NK-92 treated with Interleukin-12 subunit alpha and Interleukin-12 subunit beta, amount 100 ng/mL, for 24 hours (cell line): Measurements from ENCODE around the gene KCNIP4.
"Not testable (repeated sequence)": the region's sequence is repeated elsewhere in the genome, so short reads cannot be mapped to it uniquely, and the experiment has no call there.

Source experiments
- DNase-seq: peaks from one replicate; lab custom pipeline; 2025; lab: John Stamatoyannopoulos, UW

The KCNIP4 gene

GRCh38 chr4:21366312-21366711 is 582.3 kb downstream of the KCNIP4 start:
- DNase-seq, result no peak

DNA sequence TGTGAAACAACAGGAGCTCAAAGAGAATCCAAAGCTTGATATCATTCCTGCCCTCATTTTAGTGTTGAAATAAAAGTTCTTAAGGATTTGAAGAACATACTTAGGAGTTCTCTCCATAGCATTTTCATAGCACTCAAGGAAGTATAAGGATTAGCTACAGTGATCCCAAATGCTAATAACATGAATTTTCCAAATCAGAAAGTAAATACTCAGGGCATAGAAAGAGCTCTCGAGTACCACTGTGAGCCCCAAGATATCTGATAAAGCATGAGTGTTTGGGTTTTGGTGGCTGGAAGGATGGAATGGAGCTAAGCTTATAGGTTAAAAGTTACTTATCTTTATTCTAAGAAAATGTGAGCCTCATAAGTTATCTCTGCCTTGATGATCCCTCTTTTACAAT is 584.9 kb downstream of the KCNIP4 start:
- no peak for DNase-seq

- not testable (repeated sequence) for DNase-seq
Measured at GRCh38 chr4:21352354-21352753, 596.2 kb downstream of the KCNIP4 start.

DNA sequence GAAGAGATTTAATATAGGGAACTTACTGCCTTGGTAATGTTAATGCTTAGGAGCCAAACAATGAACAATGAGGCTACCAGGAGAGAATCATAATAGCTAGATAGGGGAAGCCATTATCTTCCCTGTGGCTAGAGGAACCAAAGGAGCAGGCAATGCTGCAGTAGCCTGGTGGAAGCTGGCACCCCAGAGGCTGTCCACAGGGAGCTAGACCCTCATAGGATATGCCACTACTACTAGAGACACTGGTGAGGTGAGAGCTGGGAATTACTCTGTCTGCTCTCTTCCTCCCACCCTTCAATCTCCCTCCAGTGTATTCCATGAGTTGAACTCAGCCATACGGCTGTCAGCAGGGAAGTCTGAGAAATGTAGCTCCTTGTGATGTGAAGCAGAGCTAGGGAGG is 601.4 kb downstream of the KCNIP4 start:
- DNase-seq, result no peak

DNA sequence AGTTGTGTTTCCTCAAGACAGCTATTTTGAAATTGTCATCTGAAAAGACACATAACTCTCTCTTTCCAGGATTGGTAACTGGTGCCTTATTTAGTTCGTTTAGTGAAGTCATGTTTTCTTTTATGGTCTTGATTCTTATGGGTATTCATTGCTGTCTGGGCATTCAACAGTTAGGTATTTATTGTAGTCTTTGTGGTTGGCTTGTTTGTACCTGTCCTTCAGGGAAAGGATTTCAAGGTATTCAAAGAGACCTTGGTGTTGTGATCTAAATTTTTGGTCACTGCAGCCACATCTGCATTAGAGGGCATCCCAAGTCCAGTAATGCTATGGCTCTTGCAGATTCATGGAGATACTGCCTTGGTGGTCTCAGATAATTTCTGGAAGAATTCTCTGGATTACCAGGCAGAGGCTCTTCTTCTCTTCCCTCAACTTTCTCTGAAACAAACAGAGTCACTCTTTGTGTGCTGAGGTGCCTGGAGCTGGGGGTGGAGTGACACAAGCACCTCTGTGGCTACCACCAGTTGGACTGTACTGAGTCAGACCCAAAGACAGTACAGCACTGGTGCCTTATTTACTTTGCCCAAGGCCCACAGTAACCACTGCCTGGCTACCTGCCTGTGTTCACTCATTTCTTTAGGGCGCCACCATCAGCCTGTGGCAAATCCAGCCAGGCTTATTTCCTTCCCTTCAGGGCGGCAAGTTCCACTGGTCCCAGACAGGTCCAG is 620.4 kb downstream of the KCNIP4 start:
- DNase-seq, result no peak

DNA sequence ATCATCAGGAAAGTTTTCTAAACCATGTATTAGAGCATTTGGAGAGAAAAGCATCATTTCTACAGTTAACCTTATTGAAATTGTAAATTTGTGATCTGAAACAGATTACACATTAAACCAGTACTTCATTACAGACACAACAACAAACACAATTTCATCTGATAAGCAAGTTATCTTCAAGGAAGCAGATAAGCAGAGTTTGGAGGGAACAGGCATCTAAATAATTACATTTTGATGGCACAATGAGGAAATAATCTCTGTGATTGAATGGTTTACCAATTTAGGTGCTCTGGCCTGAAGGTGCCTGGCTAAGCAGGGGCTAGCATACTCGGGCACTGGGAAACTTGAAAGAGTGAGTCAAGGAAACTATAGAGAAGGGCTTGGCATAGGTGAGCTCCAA is 628.5 kb downstream of the KCNIP4 start:
- no peak for DNase-seq

DNA sequence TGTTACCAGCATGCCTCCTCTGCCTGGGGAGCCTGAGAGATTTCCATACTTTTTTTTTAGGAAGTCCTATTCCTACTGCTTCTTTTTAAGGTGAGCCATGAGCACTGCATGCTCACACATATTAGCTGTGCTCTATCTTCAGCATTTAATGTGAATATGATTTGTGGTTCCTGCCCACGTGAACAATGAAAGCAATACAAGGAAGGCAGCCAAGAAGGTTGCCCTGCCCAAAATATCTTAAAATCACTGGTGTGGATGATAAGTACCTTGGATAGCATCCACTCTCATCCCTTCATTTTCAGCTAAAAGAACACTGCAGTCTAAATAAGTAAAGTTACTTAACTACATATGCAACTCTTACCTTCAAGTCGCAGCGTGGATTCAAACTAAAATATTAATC is 640.9 kb downstream of the KCNIP4 start:
- DNase-seq, result no peak

GRCh38 chr4:21304540-21304887 is 644.1 kb downstream of the KCNIP4 start:
- no peak for DNase-seq

DNA sequence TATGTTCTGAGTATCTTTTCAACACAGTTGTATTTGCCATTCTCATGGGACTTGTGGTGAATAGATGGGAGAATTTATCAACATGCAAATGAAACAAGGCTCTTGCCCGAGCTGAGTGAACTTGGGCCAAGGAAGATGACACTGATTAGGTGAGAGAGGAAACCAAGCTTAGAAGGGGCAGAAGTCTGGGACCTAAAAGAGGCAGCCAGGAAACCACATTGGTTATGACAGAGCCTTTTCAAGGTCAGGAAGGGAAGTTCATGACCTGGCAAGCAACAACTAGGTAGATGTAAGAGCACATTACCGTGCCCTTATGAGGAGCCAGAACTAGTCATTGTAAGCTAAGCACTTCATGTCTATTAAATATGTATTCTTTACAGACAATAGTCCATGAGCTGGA is 658.0 kb downstream of the KCNIP4 start:
- peak; percentile 15 for DNase-seq

DNA sequence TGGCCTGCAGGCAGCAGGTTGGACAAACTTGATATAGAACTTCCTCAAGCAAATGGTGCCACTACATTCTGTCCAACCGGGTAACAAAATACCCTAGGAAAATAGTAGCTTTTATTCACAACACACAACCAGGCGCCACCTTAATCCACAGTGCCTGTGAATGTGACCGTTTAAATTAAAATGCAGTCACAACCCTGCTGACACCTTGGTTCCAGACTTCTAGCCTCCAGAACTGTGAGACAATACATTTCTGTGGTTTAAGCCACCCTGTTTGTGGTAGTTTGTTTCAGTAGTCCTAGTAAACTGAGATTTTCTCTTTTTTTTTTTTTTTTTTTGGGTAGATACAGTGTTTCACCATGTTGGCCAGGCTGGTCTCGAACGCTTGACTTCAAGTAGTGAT is 672.5 kb downstream of the KCNIP4 start:
- no peak for DNase-seq

- DNase-seq, result no peak
Measured at GRCh38 chr4:21271439-21272052, 677.0 kb downstream of the KCNIP4 start.

GRCh38 chr4:21248331-21248730 is 700.2 kb downstream of the KCNIP4 start:
- DNase-seq, result no peak

GRCh38 chr4:21242163-21242562 is 706.4 kb downstream of the KCNIP4 start:
- no peak for DNase-seq

GRCh38 chr4:21226637-21227538 is 721.7 kb downstream of the KCNIP4 start:
- DNase-seq, result no peak

GRCh38 chr4:21211846-21212245 is 736.7 kb downstream of the KCNIP4 start:
- DNase-seq, result no peak

DNA sequence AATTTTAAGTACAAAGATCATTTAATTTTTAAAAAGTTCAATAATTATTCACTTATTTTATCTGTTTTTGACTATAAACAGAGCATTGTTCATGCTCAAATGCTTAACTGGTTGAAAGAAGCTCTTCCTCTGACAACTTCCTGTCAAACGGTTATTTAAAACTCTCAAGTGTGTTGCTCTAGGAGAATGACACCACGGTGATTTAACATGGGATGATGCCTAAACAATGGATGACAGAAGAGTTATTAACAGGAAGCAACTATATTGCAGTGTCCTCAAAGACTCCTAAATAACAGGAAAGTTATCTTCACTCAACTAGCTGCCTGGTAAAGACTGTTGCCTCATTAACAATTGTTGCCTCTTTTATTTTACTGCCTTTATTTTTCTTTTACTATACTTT is 738.7 kb downstream of the KCNIP4 start:
- DNase-seq, result no peak

GRCh38 chr4:21205821-21206531 is 742.6 kb downstream of the KCNIP4 start:
- no peak for DNase-seq

GRCh38 chr4:21203416-21203815 is 745.2 kb downstream of the KCNIP4 start:
- no peak for DNase-seq

- DNase-seq, result no peak
Measured at GRCh38 chr4:21202959-21203358, 745.6 kb downstream of the KCNIP4 start.

GRCh38 chr4:21198683-21199082 is 749.9 kb downstream of the KCNIP4 start:
- DNase-seq, result no peak

- no peak for DNase-seq
Measured at GRCh38 chr4:21195682-21196081, 752.9 kb downstream of the KCNIP4 start.

DNA sequence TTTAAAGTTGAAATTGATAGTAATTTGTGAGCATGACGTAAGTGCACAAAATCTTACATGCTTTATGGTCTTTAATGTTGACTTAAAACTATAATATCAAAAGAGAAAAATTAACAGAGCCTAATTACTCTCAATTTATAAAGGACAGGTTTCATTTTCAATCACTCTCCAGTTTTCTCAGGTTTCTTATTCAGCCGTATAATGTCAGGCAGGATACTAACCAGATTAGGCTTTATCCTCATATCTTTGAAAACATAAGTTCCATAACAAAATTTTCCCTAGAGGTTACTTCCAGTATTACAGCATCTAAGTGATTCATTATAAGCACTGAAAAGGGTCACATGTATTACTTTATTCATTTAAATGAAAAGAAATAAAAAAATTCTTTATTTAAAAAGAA is 756.2 kb downstream of the KCNIP4 start:
- no peak for DNase-seq
